ENCODE results near the gene PLEKHG2. TPM values are rescaled to one million over a fixed set of nuclear protein-coding genes. Genes with fewer than 3 reads are reported as not detected.

Gene PLEKHG2
- polyA plus RNA-seq, 1 experiment, result 20.6 TPM

DNA sequence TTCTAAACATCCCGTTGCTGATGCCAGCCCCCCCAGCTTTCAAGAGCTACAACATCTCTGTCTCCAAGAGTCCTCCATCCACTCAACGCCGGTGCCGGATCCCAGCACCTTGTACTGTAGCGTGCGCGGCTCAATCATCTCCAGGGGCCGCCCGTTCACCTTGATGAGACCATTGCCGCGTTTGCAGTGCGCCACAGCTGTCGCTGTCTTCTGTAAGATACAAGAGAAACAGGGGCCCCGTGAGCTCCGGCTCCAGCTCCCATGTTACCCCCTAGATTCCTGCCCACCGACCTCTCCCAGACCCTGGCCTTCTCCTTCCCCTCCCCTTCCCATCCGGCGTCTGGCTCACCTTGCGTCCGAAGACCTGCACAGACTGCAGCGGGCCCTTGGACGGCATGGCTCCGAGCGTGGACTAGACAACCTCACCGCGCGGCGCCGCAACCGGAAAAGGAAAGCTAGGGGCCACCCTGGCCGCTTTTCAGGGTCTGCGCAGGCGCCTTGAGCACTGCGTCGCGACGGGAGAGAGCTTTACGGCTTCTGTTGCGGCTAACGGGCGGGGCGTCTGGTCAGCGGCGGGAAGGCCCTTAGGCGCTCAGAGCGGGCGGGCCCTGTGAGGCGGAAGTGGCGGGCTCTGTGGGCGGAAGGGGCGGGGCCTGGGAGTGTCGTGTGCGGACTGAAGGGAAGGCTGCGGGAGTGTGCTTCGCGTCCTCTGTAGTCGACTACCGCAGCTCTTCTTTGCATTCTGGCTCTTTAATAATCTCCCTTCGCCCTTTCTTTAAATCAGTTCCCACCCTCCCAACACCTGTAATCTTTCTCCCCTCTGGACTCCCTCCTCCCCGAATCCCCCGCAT, 23.3 kb downstream of the PLEKHG2 start, which contains the start of gene RPS16:
Gene RPS16 (minus strand): TSS at position 451 of the 851 bp plus-strand sequence. CDS start 54 bp downstream, at position 397.
- ChIA-PET POLR2A (interaction anchor here (0.6 to 1.5 kb wide), 11 partner anchors 10 to 744 kb away, joined by 3 to 17 read pairs (median 4); partner anchors contain the start of genes EID2B, MED29, PAF1 and SAMD4B), CTCF (interaction anchor here (0.8 to 1.7 kb wide), 7 partner anchors 21 to 98 kb away, joined by 3 to 9 read pairs (median 5); partner anchors contain the start of genes EID2B and PLEKHG2)
- TF ChIP-seq CTCF (IDR thresholded peaks at IDR 0.05; ENCODE audit: insufficient read depth, low read depth, low read length), result no peak
- DNase-seq (ENCODE audit: low read depth), result peak; percentile 66
- Histone ChIP-seq H3K4me3 (ENCODE audit: low read depth, low read length) (peak within 1 kb of the TSS; percentile 98), H3K36me3 (ENCODE audit: control insufficient read depth, insufficient read depth, low read length) (peaks cover 17% of the 10 kb centered on the region), H3K27me3 (ENCODE audit: control insufficient read depth, insufficient read depth, low read length) (no peaks in the 10 kb centered on the region)

- no peak for DNase-seq (ENCODE audit: low read depth)
- POLR2A ChIA-PET, result interaction anchor here (0.6 to 1.5 kb wide), 11 partner anchors 9 to 745 kb away, joined by 3 to 17 read pairs (median 4); partner anchors contain the start of genes EID2B, MED29, PAF1 and SAMD4B
- Histone ChIP-seq H3K36me3 (ENCODE audit: control insufficient read depth, insufficient read depth, low read length) (peaks cover 14% of the 10 kb centered on the region), H3K4me3 (ENCODE audit: low read depth, low read length) (peak overlapping the region; percentile 98), H3K27me3 (ENCODE audit: control insufficient read depth, insufficient read depth, low read length) (no peaks in the 10 kb centered on the region)
- TF ChIP-seq CTCF (IDR thresholded peaks at IDR 0.05; ENCODE audit: insufficient read depth, low read depth, low read length), result no peak
- CTCF ChIA-PET, result interaction anchor here (0.9 to 1.7 kb wide), 6 partner anchors 22 to 98 kb away, joined by 3 to 9 read pairs (median 6); partner anchors contain the start of genes EID2B and PLEKHG2
Observed at GRCh38 chr19:39436350-39436716, 23.9 kb downstream of the PLEKHG2 start.

DNA sequence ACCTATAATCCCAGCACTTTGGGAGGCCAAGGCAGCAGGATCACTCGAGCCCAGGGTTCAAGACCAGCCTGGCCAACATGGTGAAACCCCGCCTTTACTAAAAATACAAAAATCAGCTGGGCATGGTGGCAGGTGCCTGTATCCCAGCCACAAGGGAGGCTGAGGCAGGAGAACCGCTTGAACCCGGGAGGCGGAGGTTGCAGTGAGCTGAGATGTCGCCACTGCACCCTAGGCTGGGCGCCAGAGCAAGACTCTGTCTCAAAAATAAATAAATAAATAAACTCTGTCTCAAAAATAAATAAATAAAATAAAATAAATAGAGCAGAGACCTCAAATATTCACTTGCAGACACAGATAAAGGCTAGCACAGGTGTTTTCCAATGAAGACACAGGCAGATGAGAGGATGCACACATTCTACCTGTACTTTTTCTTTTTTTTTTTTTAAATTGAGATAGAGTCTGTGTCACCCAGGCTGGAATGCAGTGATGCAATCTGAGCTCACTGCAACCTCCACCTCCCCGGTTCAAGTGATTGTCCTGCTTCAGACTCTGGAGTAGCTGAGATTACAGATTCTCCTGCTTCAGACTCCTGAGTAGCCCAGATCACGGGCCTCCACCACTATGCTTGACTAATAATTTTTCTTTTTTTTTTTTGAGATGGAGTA, 25.9 kb downstream of the PLEKHG2 start:
- peaks cover 8% of the 10 kb centered on the region for H3K36me3 ChIP-seq (ENCODE audit: control insufficient read depth, insufficient read depth, low read length)
- CTCF ChIA-PET, result interaction anchor here (0.7 to 1.8 kb wide), 9 partner anchors 9 to 233 kb away, joined by 3 to 5 read pairs (median 3); partner anchors contain the start of gene EID2B
- no peak for TF ChIP-seq CTCF (IDR thresholded peaks at IDR 0.05; ENCODE audit: insufficient read depth, low read depth, low read length)
- H3K4me3 ChIP-seq (ENCODE audit: low read depth, low read length), result no peak overlapping the region
- DNase-seq (ENCODE audit: low read depth), result no peak
- no peaks in the 10 kb centered on the region for H3K27me3 ChIP-seq (ENCODE audit: control insufficient read depth, insufficient read depth, low read length)
- POLR2A ChIA-PET, result interaction anchor here (0.7 kb wide), 1 partner anchor 48 kb away, joined by 8 read pairs; the partner anchor contains the start of gene PAF1

DNA sequence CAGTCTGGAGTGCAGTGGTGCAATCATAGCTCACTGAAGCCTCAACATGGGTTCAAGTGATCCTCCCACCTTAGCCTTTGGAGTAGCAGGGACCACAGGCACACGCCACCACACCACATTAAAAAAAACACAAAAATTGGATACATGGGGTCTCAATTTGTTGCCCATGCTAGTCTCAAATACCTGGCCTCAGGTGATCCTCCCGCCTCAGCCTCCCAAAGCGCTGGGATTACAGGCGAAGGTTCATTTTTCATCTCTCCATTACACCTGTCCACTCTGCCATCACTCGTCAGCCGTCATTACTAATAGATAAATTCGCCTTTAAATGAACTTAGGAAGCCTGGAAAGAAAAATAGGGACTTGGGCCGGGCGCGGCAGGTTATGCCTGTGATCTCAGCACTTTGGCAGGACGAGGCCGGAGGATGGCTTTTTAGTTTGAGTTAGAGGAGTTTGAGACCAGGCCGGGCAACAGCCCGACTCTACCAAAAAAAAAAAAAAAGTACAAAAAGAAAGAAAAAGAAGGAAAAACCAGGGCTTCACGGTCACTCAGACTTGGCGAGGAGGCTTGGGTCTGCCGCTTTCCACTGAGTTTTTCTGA, 32.2 kb downstream of the PLEKHG2 start:
- CTCF ChIA-PET, result interaction anchor here (0.7 to 2.3 kb wide), 6 partner anchors 10 to 88 kb away, joined by 3 to 11 read pairs (median 4); partner anchors contain the start of gene EID2B
- peaks cover 1% of the 10 kb centered on the region; the same call in 1 of the 2 replicates for H3K36me3 ChIP-seq (ENCODE audit: control insufficient read depth, insufficient read depth, low read length)
- H3K27me3 ChIP-seq (ENCODE audit: control insufficient read depth, insufficient read depth, low read length), result no peaks in the 10 kb centered on the region
- POLR2A ChIA-PET, result interaction anchor here (0.7 to 1.5 kb wide), 2 partner anchors 9 to 20 kb away, joined by 8 read pairs; partner anchors contain the start of gene RPS16
- no peak for TF ChIP-seq CTCF (IDR thresholded peaks at IDR 0.05; ENCODE audit: insufficient read depth, low read depth, low read length)
- no peak for DNase-seq (ENCODE audit: low read depth)
- peak overlapping the region; percentile 90 for H3K4me3 ChIP-seq (ENCODE audit: low read depth, low read length)
